Esophagus squamous epithelium (tissue), 5 donors: ENCODE data around the gene VILL. TPM values are rescaled to one million over a fixed set of nuclear protein-coding genes. Genes with fewer than 3 reads are reported as not detected.

Source experiments
- DNase-seq: peaks from one replicate; lab custom pipeline; 2025; lab: John Stamatoyannopoulos, UW
- H3K27ac ChIP-seq, 4 donors: fragments of 200-600 bp; sonication (generic); one replicate each; pipeline ENCODE4 v1.5.1; 2016 to 2019; ENCODE audit warnings: mild to moderate bottlenecking in 1 of 4
- H3K27me3 ChIP-seq, 4 donors: fragments of 200-600 bp; sonication (generic); 1 replicate in 3 of 4; 2 replicates in 1 of 4; pipeline versions ENCODE4 v1.5.1 to v1.6.0; 2017 to 2021; ENCODE audit warnings: antibody characterized with exemption in 1 of 4
- H3K36me3 ChIP-seq, 3 donors: fragments of 200-600 bp; sonication (generic); one replicate each; pipeline ENCODE4 v1.5.1; 2016 to 2019
- H3K4me1 ChIP-seq, 3 donors: fragments of 200-600 bp; sonication (generic); one replicate each; pipeline ENCODE4 v1.5.1; 2017 to 2019
- H3K4me3 ChIP-seq, 4 donors: fragments of 200-600 bp; sonication (generic); 1 replicate in 3 of 4; 2 replicates in 1 of 4; pipeline ENCODE4 v1.5.1; 2016 to 2019; ENCODE audit warnings: mild to moderate bottlenecking in 2 of 4, moderate library complexity in 1 of 4
- H3K9me3 ChIP-seq, 3 donors: fragments of 200-600 bp; sonication (generic); one replicate each; pipeline ENCODE4 v1.5.1; 2016 to 2019
- POLR2A ChIP-seq, 4 donors: fragments of 450-650 bp; IDR thresholded peaks; one replicate each; pipeline ENCODE4 v1.6.1; 2017; ENCODE audit warnings: antibody characterized with exemption in 4 of 4, mild to moderate bottlenecking in 4 of 4, moderate library complexity in 3 of 4
- WGBS, 2 donors: methylation state at CpG; one replicate each; pipeline ENCODE4 v1.1.5; 2018; 5-methylcytosine and 5-hydroxymethylcytosine counted together
- intact Hi-C: fragments of 100-400 bp; cut with DNase I; formaldehyde crosslinking; loops from one replicate; pipeline ENCODE4 v1.15.0; 2022
- total RNA-seq, 4 donors: library from RNA; depleted of rRNA; stranded (reverse); fragments of >200 nt; gene quantifications; one replicate each; pipeline ENCODE4 v1.1.0, GENCODE V29; 2016
- TF ChIP-seq, protein P1 (sequence below), 6 experiments: fragments of 450-650 bp in 4 of 6; fragments of 200-600 bp in 2 of 6; sonication (generic) in 2 of 6; IDR thresholded peaks; one replicate each; pipeline ENCODE4 v1.5.1; 2016 to 2019; ENCODE audit warnings: antibody characterized with exemption in 6 of 6, mild to moderate bottlenecking in 4 of 6, moderate library complexity in 4 of 6
- donor health status: DM: yes; HTN: yes; CAD: no.

The VILL gene
- total RNA-seq, 4 donors from 2014 or later, result 5.5 to 13.0 (median 6.1) TPM

DNA sequence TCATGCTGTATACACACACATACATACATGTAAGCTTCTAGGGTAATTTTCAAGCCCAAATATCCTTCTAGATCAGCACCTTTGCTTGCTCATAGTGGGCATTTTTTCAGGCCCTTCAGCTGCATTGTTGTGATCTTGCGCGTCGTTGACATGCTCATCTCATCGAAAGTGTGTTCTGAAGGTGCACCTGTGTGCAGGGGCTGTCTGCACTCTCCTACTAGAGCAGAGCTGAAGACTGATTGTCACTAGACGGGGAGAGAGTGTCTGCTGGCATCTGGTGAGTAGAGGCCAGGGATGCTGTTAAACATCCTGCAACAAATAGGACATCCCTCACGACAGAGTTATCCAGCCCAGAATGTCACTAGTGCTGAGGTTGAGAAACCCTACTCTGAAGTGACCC, 35.7 kb upstream of the VILL start:
- H3K27ac ChIP-seq, result peak overlapping the region in 1 of 4 donors; percentile 63
- 86 to 100% methylated on average over 2 to 5 of the region's 6 CpGs for WGBS, 2 donors
- peaks cover 10 to 60% (median 27%) of the 10 kb centered on the region in 3 donors for H3K4me1 ChIP-seq
- TF ChIP-seq, protein P1, sequence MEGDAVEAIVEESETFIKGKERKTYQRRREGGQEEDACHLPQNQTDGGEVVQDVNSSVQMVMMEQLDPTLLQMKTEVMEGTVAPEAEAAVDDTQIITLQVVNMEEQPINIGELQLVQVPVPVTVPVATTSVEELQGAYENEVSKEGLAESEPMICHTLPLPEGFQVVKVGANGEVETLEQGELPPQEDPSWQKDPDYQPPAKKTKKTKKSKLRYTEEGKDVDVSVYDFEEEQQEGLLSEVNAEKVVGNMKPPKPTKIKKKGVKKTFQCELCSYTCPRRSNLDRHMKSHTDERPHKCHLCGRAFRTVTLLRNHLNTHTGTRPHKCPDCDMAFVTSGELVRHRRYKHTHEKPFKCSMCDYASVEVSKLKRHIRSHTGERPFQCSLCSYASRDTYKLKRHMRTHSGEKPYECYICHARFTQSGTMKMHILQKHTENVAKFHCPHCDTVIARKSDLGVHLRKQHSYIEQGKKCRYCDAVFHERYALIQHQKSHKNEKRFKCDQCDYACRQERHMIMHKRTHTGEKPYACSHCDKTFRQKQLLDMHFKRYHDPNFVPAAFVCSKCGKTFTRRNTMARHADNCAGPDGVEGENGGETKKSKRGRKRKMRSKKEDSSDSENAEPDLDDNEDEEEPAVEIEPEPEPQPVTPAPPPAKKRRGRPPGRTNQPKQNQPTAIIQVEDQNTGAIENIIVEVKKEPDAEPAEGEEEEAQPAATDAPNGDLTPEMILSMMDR (IDR thresholded peaks at IDR 0.05), result no peak
- TF ChIP-seq POLR2A (IDR thresholded peaks at IDR 0.05), result no peak
- no peak overlapping the region for H3K4me3 ChIP-seq
- DNase-seq, result no peak
- H3K9me3 ChIP-seq, result no peaks in the 10 kb centered on the region
- H3K27me3 ChIP-seq, result no peaks in the 10 kb centered on the region
- peaks cover 0 to 23% (median 0%) of the 10 kb centered on the region in 3 donors for H3K36me3 ChIP-seq
- intact Hi-C loops, result no loop called here

DNA sequence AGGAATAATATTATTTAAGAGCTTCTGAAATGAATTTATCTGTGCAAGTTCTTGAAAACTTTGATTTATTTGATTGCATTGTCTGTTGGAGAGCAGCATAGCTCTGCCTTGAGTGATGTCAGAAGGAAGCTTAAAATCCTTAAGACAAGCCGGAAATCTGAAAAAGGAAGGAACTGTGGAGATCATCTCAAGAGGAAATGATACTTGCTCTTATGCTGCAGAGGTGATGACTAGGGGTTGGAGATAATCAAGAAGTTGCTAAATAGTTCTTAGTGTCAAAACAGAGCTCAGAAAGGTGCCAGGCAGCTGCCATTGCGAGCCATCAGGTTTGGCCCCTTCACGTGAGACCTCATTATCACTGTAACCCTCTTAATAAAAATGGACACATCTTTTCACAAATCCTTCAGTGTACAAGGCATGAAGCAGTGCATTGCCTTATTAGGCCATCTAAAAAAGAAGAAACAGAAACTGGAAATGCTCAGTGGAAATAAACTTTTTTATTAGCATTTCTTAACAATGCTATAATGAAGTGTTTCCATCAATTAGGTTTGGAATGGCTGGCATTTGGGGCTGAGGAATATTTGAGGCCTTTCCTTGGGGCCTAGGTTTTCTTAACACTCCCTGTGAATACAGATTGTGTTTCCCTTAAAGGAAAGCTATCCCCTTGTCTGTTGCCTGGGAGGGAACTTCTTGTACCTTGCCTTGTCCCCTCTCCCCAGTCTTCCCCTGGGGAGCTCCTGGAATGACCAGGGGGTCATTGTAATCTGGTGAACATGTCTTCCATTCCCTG, 34.5 kb upstream of the VILL start:
- intact Hi-C loops, result no loop called here
- H3K4me3 ChIP-seq, result no peak overlapping the region
- no peaks in the 10 kb centered on the region for H3K9me3 ChIP-seq
- TF ChIP-seq, protein P1 (IDR thresholded peaks at IDR 0.05), result no peak
- no peak for TF ChIP-seq POLR2A (IDR thresholded peaks at IDR 0.05)
- peaks cover 0 to 23% (median 0%) of the 10 kb centered on the region in 3 donors for H3K36me3 ChIP-seq
- no peak for DNase-seq
- peak overlapping the region; percentile 26 to 77 (median 62) for H3K27ac ChIP-seq
- peaks cover 10 to 65% (median 27%) of the 10 kb centered on the region in 3 donors for H3K4me1 ChIP-seq
- WGBS, 2 donors, result 70 to 78% methylated on average over 3 of the region's 3 CpGs
- H3K27me3 ChIP-seq, result no peaks in the 10 kb centered on the region

DNA sequence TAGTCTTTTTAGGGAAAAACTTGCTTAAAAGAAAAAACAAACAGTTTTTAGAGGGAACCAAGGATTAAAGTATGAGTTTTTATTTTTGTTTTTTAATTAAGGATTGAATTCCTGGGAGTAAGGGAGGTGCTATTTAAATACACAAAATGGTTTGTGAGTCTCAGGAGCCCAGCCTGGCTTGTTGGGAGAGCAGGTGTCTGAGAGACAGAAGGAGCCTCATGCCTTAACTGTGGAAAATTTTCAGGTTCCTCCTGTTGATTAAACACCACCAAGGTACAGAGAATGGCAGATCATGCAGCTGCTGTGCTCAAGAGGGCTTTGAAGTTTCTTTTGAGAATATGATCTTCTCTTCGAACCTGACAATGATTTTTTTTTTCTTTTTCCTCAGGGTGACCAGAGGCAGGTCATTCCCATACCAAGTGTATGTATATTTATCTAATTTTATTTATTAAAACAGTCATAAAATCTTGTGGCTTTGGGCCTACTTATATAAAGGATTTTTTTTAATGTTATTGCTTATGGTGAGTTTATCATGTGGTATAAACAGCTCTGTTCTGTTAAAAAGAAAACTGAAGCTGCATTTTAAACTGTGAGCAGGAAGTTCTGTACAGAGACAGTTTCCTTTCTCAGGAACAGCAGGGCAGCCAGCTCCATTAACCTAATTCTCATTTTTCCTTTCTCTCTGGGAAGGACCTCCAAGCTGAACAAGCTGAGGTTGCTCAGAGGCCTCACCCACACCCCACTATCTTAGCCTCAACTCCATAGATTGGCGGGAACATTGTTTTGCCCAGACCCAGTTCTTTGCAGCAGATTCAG, 33.7 kb upstream of the VILL start:
- intact Hi-C loops, result no loop called here
- no peaks in the 10 kb centered on the region for H3K9me3 ChIP-seq
- no peak overlapping the region for H3K4me3 ChIP-seq

DNA sequence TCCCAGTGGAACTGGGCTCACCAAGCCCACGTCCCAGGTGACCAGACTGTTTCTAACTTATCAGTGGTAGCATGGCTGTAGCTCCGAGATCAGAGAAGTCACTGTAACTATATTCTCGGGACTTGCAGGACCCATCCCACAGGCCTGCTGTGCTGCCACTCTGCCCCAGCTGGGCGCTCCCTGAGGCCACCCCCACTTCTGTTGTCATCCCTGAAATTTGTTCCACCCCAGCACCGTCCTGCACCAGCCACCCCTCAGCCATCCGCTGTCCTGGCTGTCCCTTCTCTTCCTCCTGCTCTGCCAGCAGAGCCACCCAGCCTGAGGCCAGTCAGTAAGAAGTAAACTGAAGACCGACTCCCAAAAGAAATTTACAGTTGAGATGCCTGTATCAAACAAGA, 33.0 kb upstream of the VILL start:
- H3K27ac ChIP-seq, result peak overlapping the region; percentile 23 to 66 (median 58)
- peaks cover 17 to 72% (median 28%) of the 10 kb centered on the region in 3 donors for H3K4me1 ChIP-seq
- no peak for DNase-seq
- intact Hi-C loops, result no loop called here
- H3K4me3 ChIP-seq, result no peak overlapping the region
- H3K9me3 ChIP-seq, result no peaks in the 10 kb centered on the region
- H3K27me3 ChIP-seq, result no peaks in the 10 kb centered on the region
- no peak for TF ChIP-seq POLR2A (IDR thresholded peaks at IDR 0.05)
- TF ChIP-seq, protein P1 (IDR thresholded peaks at IDR 0.05), result no peak
- peaks cover 0 to 23% (median 0%) of the 10 kb centered on the region in 3 donors for H3K36me3 ChIP-seq
- WGBS, 2 donors, result 61 to 86% methylated on average over 5 to 7 of the region's 7 CpGs

More for the DNA sequence above, 33.7 kb upstream of the VILL start:
- DNase-seq, result no peak
- peaks cover 17 to 72% (median 28%) of the 10 kb centered on the region in 3 donors for H3K4me1 ChIP-seq
- no peaks in the 10 kb centered on the region for H3K27me3 ChIP-seq
- 63 to 85% methylated on average over 2 of the region's 2 CpGs for WGBS, 2 donors
- peak overlapping the region; percentile 26 to 77 (median 62) for H3K27ac ChIP-seq
- no peak for TF ChIP-seq POLR2A (IDR thresholded peaks at IDR 0.05)
- TF ChIP-seq, protein P1 (IDR thresholded peaks at IDR 0.05), result no peak
- H3K36me3 ChIP-seq, result peaks cover 0 to 23% (median 0%) of the 10 kb centered on the region in 3 donors
